GM18505 (cell line): ENCODE data around the gene ARHGEF25.
"Not testable (repeated sequence)": the region's sequence is repeated elsewhere in the genome, so short reads cannot be mapped to it uniquely, and the experiment has no call there.

Source experiments
- ATAC-seq: cut with Tn5 transposase; IDR thresholded peaks from one replicate; pipeline ENCODE4 v1.9.1; 2021; ENCODE audit not compliant: unreplicated experiment
- POLR2A ChIP-seq: IDR thresholded peaks from 4 replicates; pipeline ENCODE4 v1.6.1; 2011; ENCODE audit warnings: borderline replicate concordance; ENCODE audit not compliant: insufficient read depth, insufficient read length; ENCODE audit errors: extremely low read depth

Gene ARHGEF25

GRCh38 chr12:57616383-57617101, 5.3 kb downstream of the ARHGEF25 start:
- ATAC-seq = no peak
- no peak for TF ChIP-seq POLR2A

GRCh38 chr12:57617942-57618341, 6.7 kb downstream of the ARHGEF25 start:
- no peak for TF ChIP-seq POLR2A
- no peak for ATAC-seq

- ATAC-seq = not testable (repeated sequence)
Measured at GRCh38 chr12:57618431-57618830, 7.2 kb downstream of the ARHGEF25 start.

GRCh38 chr12:57618966-57619433, 7.8 kb downstream of the ARHGEF25 start:
- ATAC-seq = no peak
- TF ChIP-seq POLR2A = no peak

GRCh38 chr12:57619434-57620244, 8.4 kb downstream of the ARHGEF25 start:
- no peak for ATAC-seq
- TF ChIP-seq POLR2A = no peak

- no peak for ATAC-seq
- no peak for TF ChIP-seq POLR2A
Measured at GRCh38 chr12:57620245-57620935, 9.2 kb downstream of the ARHGEF25 start.

- ATAC-seq = no peak
- TF ChIP-seq POLR2A = no peak
Measured at GRCh38 chr12:57620936-57621496, 9.8 kb downstream of the ARHGEF25 start.

GRCh38 chr12:57621497-57622292, 10.5 kb downstream of the ARHGEF25 start:
- ATAC-seq = no peak
- TF ChIP-seq POLR2A = no peak

- ATAC-seq = no peak
- no peak for TF ChIP-seq POLR2A
Measured at GRCh38 chr12:57622293-57623245, 11.3 kb downstream of the ARHGEF25 start.

- no peak for ATAC-seq
- no peak for TF ChIP-seq POLR2A
Measured at GRCh38 chr12:57623385-57623784, 12.2 kb downstream of the ARHGEF25 start.

- no peak for TF ChIP-seq POLR2A
- ATAC-seq = no peak
Measured at GRCh38 chr12:57623811-57624390, 12.7 kb downstream of the ARHGEF25 start.

GRCh38 chr12:57624441-57625220, 13.4 kb downstream of the ARHGEF25 start:
- ATAC-seq = no peak

More at GRCh38 chr12:57624441-57625220, 13.4 kb downstream of the ARHGEF25 start:
- TF ChIP-seq POLR2A = no peak
